B cell (primary cell): Measurements from ENCODE around the gene C1R. TPM values are rescaled to one million over a fixed set of nuclear protein-coding genes. Genes with fewer than 3 reads are reported as not detected.
A peak's percentile ranks its signal among the peaks of the same experiment; 100 is the strongest.

Experiments
- ATAC-seq: fragments of 200-7000 bp; cut with Tn5 transposase; one replicate; pipeline ENCODE4 v1.10.0; 2021; ENCODE audit warnings: low read depth, mild to moderate bottlenecking, moderate number of reproducible peaks, moderate library complexity
- CTCF ChIA-PET: fragments of 350-600 bp; sonication (Branson Sonifier 250); formaldehyde crosslinking; loops from one replicate; lab custom pipeline; 2021; ENCODE audit warnings: antibody characterized with exemption, inconsistent platforms; lab: Charles Lee
- POLR2A ChIA-PET: fragments of 350-600 bp; sonication (Branson Sonifier 250); formaldehyde crosslinking; loops from one replicate; lab custom pipeline; 2021; ENCODE audit warnings: antibody characterized with exemption; lab: Charles Lee
- DNase-seq: peaks from one replicate; pipeline ENCODE4 v3.0.0; 2013
- H2AFZ ChIP-seq: 2 replicates; pipeline ENCODE4 v1.6.1; 2012; ENCODE audit warnings: mild to moderate bottlenecking, low read depth, low read length; ENCODE audit not compliant: insufficient read depth, poor library complexity, severe bottlenecking
- H3K27ac ChIP-seq, 2 donors: 1 replicate in 1 of 2; 2 replicates in 1 of 2; pipeline ENCODE4 v1.5.1; 2012 to 2013; ENCODE audit warnings: low read length in 2 of 2, mild to moderate bottlenecking in 2 of 2, moderate library complexity in 1 of 2
- H3K27me3 ChIP-seq, 4 experiments: fragments of 200-600 bp in 1 of 4; sonication (generic) in 1 of 4; replicated peaks in 1 of 4; 1 replicate in 2 of 4; 2 replicates in 2 of 4; pipeline versions ENCODE4 v1.6.1 to v1.7.0; 2013 to 2016; ENCODE audit warnings: low read length in 3 of 4, mild to moderate bottlenecking in 2 of 4, mixed read lengths in 1 of 4, moderate library complexity in 1 of 4; ENCODE audit not compliant: insufficient read depth in 4 of 4, control insufficient read depth in 3 of 4; ENCODE audit errors: control extremely low read depth in 1 of 4
- H3K36me3 ChIP-seq, 2 experiments: replicated peaks in 1 of 2; 1 replicate in 1 of 2; 2 replicates in 1 of 2; pipeline versions ENCODE4 v1.6.1 to v1.7.1; 2013; ENCODE audit warnings: low read length in 1 of 2; ENCODE audit not compliant: insufficient read depth in 2 of 2, control insufficient read depth in 1 of 2; ENCODE audit errors: control extremely low read depth in 1 of 2, extremely low read depth in 1 of 2
- H3K4me1 ChIP-seq, 2 donors: fragments of 200-600 bp in 1 of 2; sonication (generic) in 1 of 2; 1 replicate in 1 of 2; 2 replicates in 1 of 2; pipeline versions ENCODE4 v1.5.1 to v1.6.1; 2013 to 2017; ENCODE audit warnings: low read length in 2 of 2; ENCODE audit not compliant: control insufficient read depth in 2 of 2, insufficient read depth in 2 of 2
- H3K4me2 ChIP-seq: replicated peaks from 2 replicates; pipeline ENCODE3; 2012; ENCODE audit warnings: mild to moderate bottlenecking, low read depth, low read length; ENCODE audit not compliant: poor library complexity, severe bottlenecking
- H3K4me3 ChIP-seq, 5 experiments: fragments of 200-600 bp in 1 of 5; sonication (generic) in 1 of 5; 1 replicate in 3 of 5; 2 replicates in 2 of 5; pipeline versions ENCODE4 v1.5.1 to v1.7.0; 2011 to 2016; ENCODE audit warnings: low read length in 4 of 5, mild to moderate bottlenecking in 4 of 5, low read depth in 2 of 5, control low read depth in 1 of 5, moderate library complexity in 1 of 5; ENCODE audit not compliant: insufficient read depth in 1 of 5; ENCODE audit errors: control extremely low read depth in 1 of 5, extremely low read depth in 1 of 5
- H3K79me2 ChIP-seq: fragments of 200-600 bp; sonication (generic); one replicate; pipeline ENCODE4 v1.6.0; 2016; ENCODE audit warnings: low read length; ENCODE audit not compliant: control insufficient read depth, insufficient read depth
- H3K9ac ChIP-seq: fragments of 200-600 bp; sonication (generic); 2 replicates; pipeline ENCODE4 v1.6.1; 2017; ENCODE audit warnings: mild to moderate bottlenecking, low read length, moderate library complexity
- H3K9me3 ChIP-seq, 3 donors: one replicate each; pipeline versions ENCODE4 v1.6.1 to v1.7.1; 2013; ENCODE audit warnings: low read length in 2 of 3; ENCODE audit not compliant: control insufficient read depth in 2 of 3, insufficient read depth in 1 of 3; ENCODE audit errors: control extremely low read depth in 1 of 3
- H4K20me1 ChIP-seq: 2 replicates; pipeline ENCODE4 v1.6.0; 2012; ENCODE audit warnings: mild to moderate bottlenecking, low read length; ENCODE audit not compliant: insufficient read depth, control insufficient read depth, poor library complexity, severe bottlenecking
- H3K27ac Mint-ChIP-seq: one replicate; pipeline ENCODE4 v1.8.0; 2021; ENCODE audit warnings: mixed read lengths
- H3K27me3 Mint-ChIP-seq: one replicate; pipeline ENCODE4 v1.8.0; 2021; ENCODE audit warnings: mixed read lengths
- H3K4me1 Mint-ChIP-seq: one replicate; pipeline ENCODE4 v1.8.0; 2021; ENCODE audit warnings: mixed read lengths
- H3K4me3 Mint-ChIP-seq: one replicate; pipeline ENCODE4 v1.8.0; 2021; ENCODE audit warnings: mixed read lengths
- H3K9me3 Mint-ChIP-seq: one replicate; pipeline ENCODE4 v1.8.0; 2022; ENCODE audit warnings: mixed read lengths; ENCODE audit not compliant: insufficient read depth
- EZH2 ChIP-seq: IDR thresholded peaks from 2 replicates; pipeline ENCODE4 v1.6.1; 2012; ENCODE audit warnings: borderline replicate concordance, low read depth, mild to moderate bottlenecking, moderate library complexity, low read length; ENCODE audit not compliant: insufficient read depth, poor library complexity, severe bottlenecking
- WGBS: methylation state at CpG from one replicate; pipeline ENCODE4 v1.1.5; 2013; ENCODE audit warnings: missing lambda C conversion rate; ENCODE audit not compliant: insufficient coverage; 5-methylcytosine and 5-hydroxymethylcytosine counted together
- intact Hi-C: fragments of 100-400 bp; cut with micrococcal nuclease; formaldehyde crosslinking; loops from one replicate; pipeline ENCODE4 v1.10.0; 2022
- polyA plus RNA-seq: library from polyadenylated mRNA; depleted of rRNA; stranded (reverse); fragments of >200 nt; gene quantifications from 2 replicates; pipeline ENCODE4 v1.2.3, GENCODE V29; 2012
- total RNA-seq, 2 donors: library from RNA; stranded (reverse); fragments of 120-200 nt in 1 of 2; gene quantifications; 1 replicate in 1 of 2; 2 replicates in 1 of 2; pipeline versions ENCODE4 v1.2.3 to v1.2.4, GENCODE V29; 2013 to 2022
- TF ChIP-seq, protein P1 (sequence below): fragments of 200-600 bp; IDR thresholded peaks from one replicate; pipeline ENCODE4 v1.8.0; 2022; ENCODE audit warnings: antibody characterized with exemption, mild to moderate bottlenecking

C1R gene
- total and polyA plus RNA-seq, 2 donors (not counting 1 experiment from before 2014, with no cell fraction given), result 1.5 to 2.0 TPM

DNA sequence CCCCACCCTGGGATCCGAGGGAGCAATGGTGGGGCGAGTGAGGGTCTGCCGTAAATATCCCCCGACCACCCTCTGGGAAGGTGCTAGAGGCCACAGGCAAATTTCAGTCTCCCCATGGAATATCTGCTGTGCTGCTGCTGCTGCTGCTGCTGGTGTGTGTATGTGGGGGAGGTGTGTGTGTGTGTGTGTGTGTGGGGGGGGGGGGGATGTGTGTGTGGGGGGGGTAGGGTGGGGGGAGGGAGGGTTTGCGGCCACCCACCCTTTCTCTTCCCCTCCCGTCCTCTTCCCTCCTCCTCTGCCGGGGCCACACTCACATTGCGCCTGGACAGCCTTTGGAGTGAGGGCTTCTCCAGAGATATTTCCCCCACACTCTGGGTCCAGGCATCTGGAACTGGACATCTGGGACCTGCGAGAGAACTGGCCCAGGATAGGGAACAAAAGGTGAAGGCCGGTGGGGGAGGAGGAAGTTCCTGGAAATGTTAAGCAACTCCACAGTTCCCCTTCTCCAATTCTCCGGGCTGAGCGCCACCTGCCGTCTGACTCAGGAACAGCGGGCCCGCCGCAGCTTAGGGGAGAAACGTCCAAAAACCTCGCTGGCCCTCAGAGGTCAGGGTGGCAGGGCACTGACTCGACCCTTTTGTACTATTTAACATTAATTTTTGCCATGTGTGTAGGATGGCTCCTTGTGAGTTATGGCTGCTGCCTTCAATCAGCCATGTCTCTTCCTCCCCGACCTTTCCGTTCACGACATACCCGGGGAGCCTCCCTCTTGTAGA is 16.7 kb upstream of the C1R start, which contains the start of gene C1RL:
Gene C1RL, minus strand, starts transcription at position 419 of the 776 bp plus-strand sequence. Its CDS starts 34 bp downstream, at position 385.
- Histone ChIP-seq H3K4me2 (peak within 1 kb of the TSS; percentile 94), H2AFZ (peak within 1 kb of the TSS; percentile 96), H3K9me3 (peaks cover 0 to 2% (median 0%) of the 10 kb centered on the region in 3 donors), H3K36me3 (peaks cover 0 to 4% of the 10 kb centered on the region in 2 experiments), H4K20me1 (peaks cover 7% of the 10 kb centered on the region), H3K27me3 (no peaks in the 10 kb centered on the region), H3K9ac (peak within 1 kb of the TSS; percentile 94), H3K4me1 (peaks cover 12 to 18% of the 10 kb centered on the region in 2 donors), H3K79me2 (peaks cover 18% of the 10 kb centered on the region), H3K27ac (peak within 1 kb of the TSS; percentile 63 to 76), H3K4me3 (peak within 1 kb of the TSS; percentile 74 to 94 (median 89))
- ATAC-seq, result peak; percentile 50
- H3K9me3 Mint-ChIP-seq, result peaks cover 4% of the 10 kb centered on the region
- TF ChIP-seq EZH2, result no peak
- TF ChIP-seq, protein P1, sequence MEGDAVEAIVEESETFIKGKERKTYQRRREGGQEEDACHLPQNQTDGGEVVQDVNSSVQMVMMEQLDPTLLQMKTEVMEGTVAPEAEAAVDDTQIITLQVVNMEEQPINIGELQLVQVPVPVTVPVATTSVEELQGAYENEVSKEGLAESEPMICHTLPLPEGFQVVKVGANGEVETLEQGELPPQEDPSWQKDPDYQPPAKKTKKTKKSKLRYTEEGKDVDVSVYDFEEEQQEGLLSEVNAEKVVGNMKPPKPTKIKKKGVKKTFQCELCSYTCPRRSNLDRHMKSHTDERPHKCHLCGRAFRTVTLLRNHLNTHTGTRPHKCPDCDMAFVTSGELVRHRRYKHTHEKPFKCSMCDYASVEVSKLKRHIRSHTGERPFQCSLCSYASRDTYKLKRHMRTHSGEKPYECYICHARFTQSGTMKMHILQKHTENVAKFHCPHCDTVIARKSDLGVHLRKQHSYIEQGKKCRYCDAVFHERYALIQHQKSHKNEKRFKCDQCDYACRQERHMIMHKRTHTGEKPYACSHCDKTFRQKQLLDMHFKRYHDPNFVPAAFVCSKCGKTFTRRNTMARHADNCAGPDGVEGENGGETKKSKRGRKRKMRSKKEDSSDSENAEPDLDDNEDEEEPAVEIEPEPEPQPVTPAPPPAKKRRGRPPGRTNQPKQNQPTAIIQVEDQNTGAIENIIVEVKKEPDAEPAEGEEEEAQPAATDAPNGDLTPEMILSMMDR, result peak; percentile 92
- intact Hi-C loops, result loop anchor here (1.0 to 2.0 kb wide), 6 partner anchors 17 to 240 kb away; partner anchors contain the start of genes C12orf57, C1R, EMG1 and LPCAT3
- H3K27ac Mint-ChIP-seq, result peak within 1 kb of the TSS; percentile 98
- WGBS, result 0% methylated on average over 8 of the region's 23 CpGs
- H3K27me3 Mint-ChIP-seq, result no peaks in the 10 kb centered on the region
- DNase-seq, result peak; percentile 83
- peaks cover 28% of the 10 kb centered on the region for H3K4me1 Mint-ChIP-seq
- ChIA-PET CTCF (interaction anchor here (0.6 to 3.6 kb wide), 28 partner anchors 10 to 356 kb away, joined by 3 to 35 read pairs (median 4); partner anchors contain the start of genes C12orf57, C1R, LPCAT3 and MLF2), POLR2A (interaction anchor here (0.6 to 2.0 kb wide), 5 partner anchors 157 to 331 kb away, joined by 3 to 7 read pairs (median 4); partner anchors contain the start of genes C12orf57, ENO2, RNU7-1 and USP5)
- peak within 1 kb of the TSS; percentile 97 for H3K4me3 Mint-ChIP-seq
